Right atrium auricular region (tissue), 2 donors: Measurements from ENCODE around the gene TENM4. TPM values are rescaled to one million over a fixed set of nuclear protein-coding genes. Genes with fewer than 3 reads are reported as not detected.

ENCODE experiments used
- DNase-seq: peaks from one replicate; pipeline ENCODE4 v3.0.0-alpha.2; 2019; ENCODE audit warnings: low spot score
- H3K27ac ChIP-seq, 2 donors: fragments of 200-600 bp; sonication (generic); 1 replicate in 1 of 2; 2 replicates in 1 of 2; pipeline ENCODE4 v1.5.1; 2016 to 2019
- H3K27me3 ChIP-seq, 2 donors: fragments of 200-600 bp; sonication (generic); one replicate each; pipeline versions ENCODE4 v1.5.1 to v1.6.0; 2017 to 2019
- H3K36me3 ChIP-seq: fragments of 200-600 bp; sonication (generic); one replicate; pipeline ENCODE4 v1.5.1; 2016
- H3K4me1 ChIP-seq, 2 donors: fragments of 200-600 bp; sonication (generic); one replicate each; pipeline versions ENCODE4 v1.5.1 to v1.6.0; 2017 to 2019
- H3K4me3 ChIP-seq, 2 donors: fragments of 200-600 bp; sonication (generic); 1 replicate in 1 of 2; 2 replicates in 1 of 2; pipeline ENCODE4 v1.5.1; 2017 to 2019; ENCODE audit warnings: mild to moderate bottlenecking in 1 of 2, moderate library complexity in 1 of 2
- H3K9me3 ChIP-seq, 2 donors: fragments of 200-600 bp; sonication (generic); one replicate each; pipeline ENCODE4 v1.5.1; 2019
- CTCF ChIP-seq, 2 donors: fragments of 200-600 bp; sonication (generic); IDR thresholded peaks; one replicate each; pipeline ENCODE4 v1.5.1; 2019; ENCODE audit warnings: antibody characterized with exemption in 2 of 2
- total RNA-seq, 2 donors: library from RNA; depleted of rRNA; stranded (reverse); fragments of >200 nt; gene quantifications; one replicate each; pipeline ENCODE4 v1.1.0, GENCODE V29; 2016

The TENM4 gene
- total RNA-seq, 2 donors from 2014 or later = 0.30 to 0.98 TPM

GRCh38 chr11:79017811-79018210 lies 423.0 kb downstream of the TENM4 start:
- no peak overlapping the region for H3K4me3 ChIP-seq
- TF ChIP-seq CTCF (IDR thresholded peaks at IDR 0.05) = no peak
- H3K27ac ChIP-seq = no peak overlapping the region
- no peaks in the 10 kb centered on the region for H3K36me3 ChIP-seq
- no peaks in the 10 kb centered on the region for H3K27me3 ChIP-seq
- H3K9me3 ChIP-seq = no peaks in the 10 kb centered on the region
- no peaks in the 10 kb centered on the region for H3K4me1 ChIP-seq
- DNase-seq = no peak

DNA sequence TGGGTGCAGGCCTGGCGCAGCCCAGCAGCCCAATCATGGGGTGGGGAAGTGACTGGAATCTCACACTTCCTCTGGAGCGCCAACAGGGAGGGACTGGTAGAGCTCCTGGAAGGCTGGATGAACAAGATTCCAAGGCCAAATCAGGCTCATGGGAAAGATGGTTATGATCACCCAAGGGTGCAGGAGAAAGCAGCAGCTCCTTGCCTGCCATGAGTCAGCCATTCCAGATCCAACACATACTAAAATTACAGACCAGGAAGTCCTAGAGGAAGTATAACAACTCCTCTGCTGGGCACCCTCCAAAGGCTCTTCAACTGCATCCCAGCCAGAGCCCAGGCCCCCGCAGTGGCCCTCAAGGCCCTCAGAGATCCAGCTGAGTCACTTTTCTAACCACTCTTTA lies 427.3 kb downstream of the TENM4 start:
- no peak for TF ChIP-seq CTCF (IDR thresholded peaks at IDR 0.05)
- no peaks in the 10 kb centered on the region for H3K4me1 ChIP-seq
- no peaks in the 10 kb centered on the region for H3K9me3 ChIP-seq
- H3K27me3 ChIP-seq = no peaks in the 10 kb centered on the region
- H3K27ac ChIP-seq = no peak overlapping the region
- H3K4me3 ChIP-seq = no peak overlapping the region
- no peak for DNase-seq
- no peaks in the 10 kb centered on the region for H3K36me3 ChIP-seq

- Histone ChIP-seq H3K4me1 (no peaks in the 10 kb centered on the region), H3K27ac (no peak overlapping the region), H3K36me3 (no peaks in the 10 kb centered on the region), H3K27me3 (no peaks in the 10 kb centered on the region), H3K4me3 (no peak overlapping the region), H3K9me3 (no peaks in the 10 kb centered on the region)
- TF ChIP-seq CTCF (IDR thresholded peaks at IDR 0.05) = no peak
- no peak for DNase-seq
Measured at GRCh38 chr11:79011357-79011756, 429.5 kb downstream of the TENM4 start.

DNA sequence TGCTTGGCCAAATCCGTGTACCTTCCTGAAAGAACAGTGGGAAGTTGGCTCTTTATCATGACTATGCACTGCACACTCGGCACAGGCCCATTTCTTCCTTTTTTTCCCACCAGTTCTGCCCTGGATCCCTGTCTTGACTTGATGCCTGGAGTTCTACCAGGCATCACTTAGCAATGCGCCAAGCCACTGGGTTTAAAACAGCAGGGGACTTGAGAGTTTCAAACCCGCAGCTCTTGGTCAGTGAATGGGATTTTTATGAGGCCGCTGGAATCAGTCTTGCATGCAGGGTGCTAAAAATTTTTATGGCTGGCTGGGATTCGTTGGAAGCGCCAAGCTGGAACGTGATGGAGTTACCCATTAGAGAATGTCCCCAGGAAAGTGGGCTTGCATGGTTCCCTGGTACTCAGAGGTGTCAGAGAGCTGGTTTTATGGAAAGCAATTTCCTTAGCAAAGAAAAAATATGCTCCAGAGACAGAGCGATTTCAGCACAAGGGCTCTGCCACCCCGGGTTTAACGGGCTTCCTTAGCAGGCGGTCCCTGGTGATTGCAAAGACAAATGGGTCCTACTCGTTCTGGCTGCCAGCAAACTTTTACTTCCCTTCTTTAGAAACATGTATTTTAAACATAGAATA lies 432.9 kb downstream of the TENM4 start:
- peak; percentile 48 for DNase-seq
- Histone ChIP-seq H3K4me1 (no peaks in the 10 kb centered on the region), H3K27me3 (no peaks in the 10 kb centered on the region), H3K9me3 (peaks cover 0 to 11% of the 10 kb centered on the region in 2 donors), H3K36me3 (no peaks in the 10 kb centered on the region), H3K27ac (no peak overlapping the region), H3K4me3 (no peak overlapping the region)
- TF ChIP-seq CTCF (IDR thresholded peaks at IDR 0.05) = no peak

GRCh38 chr11:79006854-79007253 lies 434.0 kb downstream of the TENM4 start:
- Histone ChIP-seq H3K9me3 (peaks cover 0 to 14% of the 10 kb centered on the region in 2 donors), H3K4me3 (no peak overlapping the region), H3K4me1 (no peaks in the 10 kb centered on the region), H3K27ac (no peak overlapping the region), H3K36me3 (no peaks in the 10 kb centered on the region), H3K27me3 (no peaks in the 10 kb centered on the region)
- TF ChIP-seq CTCF (IDR thresholded peaks at IDR 0.05) = no peak
- DNase-seq = no peak

DNA sequence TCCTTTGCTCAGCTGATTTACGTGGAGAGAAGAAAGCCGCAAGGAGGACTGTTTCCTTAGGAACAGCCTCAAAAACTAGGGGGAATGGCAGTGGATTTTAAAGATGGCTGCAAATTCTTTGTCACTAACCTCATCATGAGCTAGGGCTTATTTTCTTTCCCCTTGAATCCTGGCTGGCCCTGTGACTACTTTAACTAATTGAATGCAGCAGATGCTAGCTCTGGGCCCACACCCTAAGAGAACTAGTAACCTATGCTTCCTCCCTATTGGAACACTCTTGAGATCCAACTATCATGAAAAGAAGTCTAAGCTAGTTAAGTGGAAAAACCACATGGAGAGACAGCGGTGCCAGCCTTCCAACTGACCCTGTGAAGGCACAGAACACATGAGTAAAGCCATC lies 444.8 kb downstream of the TENM4 start:
- no peak for TF ChIP-seq CTCF (IDR thresholded peaks at IDR 0.05)
- no peak for DNase-seq
- Histone ChIP-seq H3K4me3 (no peak overlapping the region), H3K27me3 (no peaks in the 10 kb centered on the region), H3K9me3 (peaks cover 0 to 12% of the 10 kb centered on the region in 2 donors), H3K27ac (no peak overlapping the region), H3K36me3 (no peaks in the 10 kb centered on the region), H3K4me1 (no peaks in the 10 kb centered on the region)
